Neural cell (in vitro differentiated cells): ENCODE results near the gene LRP2.

ENCODE experiments used
- EP300 ChIP-seq: fragments of 450-650 bp; conservative IDR thresholded peaks from 2 replicates; pipeline ENCODE4 v1.6.1; 2014; ENCODE audit warnings: antibody characterized with exemption, mild to moderate bottlenecking, moderate library complexity; ENCODE audit not compliant: poor library complexity, severe bottlenecking
- EZH2 ChIP-seq: fragments of 200-600, 300-800 bp; shearing (Covaris generic), sonication (generic); IDR thresholded peaks from 2 replicates; pipeline ENCODE4 v1.6.1; 2014; ENCODE audit warnings: antibody characterized with exemption, low read length, borderline replicate concordance, mild to moderate bottlenecking; ENCODE audit not compliant: insufficient read depth, poor library complexity, severe bottlenecking
- MXI1 ChIP-seq: fragments of 450-650 bp; conservative IDR thresholded peaks from 2 replicates; pipeline ENCODE4 v1.6.1; 2014; ENCODE audit warnings: antibody characterized with exemption, mild to moderate bottlenecking; ENCODE audit not compliant: poor library complexity, severe bottlenecking
- POLR2AphosphoS5 ChIP-seq: IDR thresholded peaks from 2 replicates; pipeline ENCODE4 v1.6.1; 2012
- TAF1 ChIP-seq: IDR thresholded peaks from 2 replicates; pipeline ENCODE4 v1.6.1; 2012; ENCODE audit warnings: low read depth
- TF ChIP-seq, protein P1 (sequence below): fragments of 450-650 bp; IDR thresholded peaks from 2 replicates; pipeline ENCODE4 v1.5.1; 2014; ENCODE audit warnings: antibody characterized with exemption, mild to moderate bottlenecking, moderate library complexity; ENCODE audit not compliant: poor library complexity, severe bottlenecking
- TF ChIP-seq, protein P2 (sequence below): IDR thresholded peaks from 2 replicates; pipeline ENCODE4 v1.6.1; 2012; ENCODE audit warnings: borderline replicate concordance

- TF ChIP-seq EP300 (no peak), TAF1 (no peak), POLR2AphosphoS5 (no peak), EZH2 (no peak), MXI1 (no peak)
- TF ChIP-seq, protein P1, sequence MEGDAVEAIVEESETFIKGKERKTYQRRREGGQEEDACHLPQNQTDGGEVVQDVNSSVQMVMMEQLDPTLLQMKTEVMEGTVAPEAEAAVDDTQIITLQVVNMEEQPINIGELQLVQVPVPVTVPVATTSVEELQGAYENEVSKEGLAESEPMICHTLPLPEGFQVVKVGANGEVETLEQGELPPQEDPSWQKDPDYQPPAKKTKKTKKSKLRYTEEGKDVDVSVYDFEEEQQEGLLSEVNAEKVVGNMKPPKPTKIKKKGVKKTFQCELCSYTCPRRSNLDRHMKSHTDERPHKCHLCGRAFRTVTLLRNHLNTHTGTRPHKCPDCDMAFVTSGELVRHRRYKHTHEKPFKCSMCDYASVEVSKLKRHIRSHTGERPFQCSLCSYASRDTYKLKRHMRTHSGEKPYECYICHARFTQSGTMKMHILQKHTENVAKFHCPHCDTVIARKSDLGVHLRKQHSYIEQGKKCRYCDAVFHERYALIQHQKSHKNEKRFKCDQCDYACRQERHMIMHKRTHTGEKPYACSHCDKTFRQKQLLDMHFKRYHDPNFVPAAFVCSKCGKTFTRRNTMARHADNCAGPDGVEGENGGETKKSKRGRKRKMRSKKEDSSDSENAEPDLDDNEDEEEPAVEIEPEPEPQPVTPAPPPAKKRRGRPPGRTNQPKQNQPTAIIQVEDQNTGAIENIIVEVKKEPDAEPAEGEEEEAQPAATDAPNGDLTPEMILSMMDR: no peak
- TF ChIP-seq, protein P2, sequence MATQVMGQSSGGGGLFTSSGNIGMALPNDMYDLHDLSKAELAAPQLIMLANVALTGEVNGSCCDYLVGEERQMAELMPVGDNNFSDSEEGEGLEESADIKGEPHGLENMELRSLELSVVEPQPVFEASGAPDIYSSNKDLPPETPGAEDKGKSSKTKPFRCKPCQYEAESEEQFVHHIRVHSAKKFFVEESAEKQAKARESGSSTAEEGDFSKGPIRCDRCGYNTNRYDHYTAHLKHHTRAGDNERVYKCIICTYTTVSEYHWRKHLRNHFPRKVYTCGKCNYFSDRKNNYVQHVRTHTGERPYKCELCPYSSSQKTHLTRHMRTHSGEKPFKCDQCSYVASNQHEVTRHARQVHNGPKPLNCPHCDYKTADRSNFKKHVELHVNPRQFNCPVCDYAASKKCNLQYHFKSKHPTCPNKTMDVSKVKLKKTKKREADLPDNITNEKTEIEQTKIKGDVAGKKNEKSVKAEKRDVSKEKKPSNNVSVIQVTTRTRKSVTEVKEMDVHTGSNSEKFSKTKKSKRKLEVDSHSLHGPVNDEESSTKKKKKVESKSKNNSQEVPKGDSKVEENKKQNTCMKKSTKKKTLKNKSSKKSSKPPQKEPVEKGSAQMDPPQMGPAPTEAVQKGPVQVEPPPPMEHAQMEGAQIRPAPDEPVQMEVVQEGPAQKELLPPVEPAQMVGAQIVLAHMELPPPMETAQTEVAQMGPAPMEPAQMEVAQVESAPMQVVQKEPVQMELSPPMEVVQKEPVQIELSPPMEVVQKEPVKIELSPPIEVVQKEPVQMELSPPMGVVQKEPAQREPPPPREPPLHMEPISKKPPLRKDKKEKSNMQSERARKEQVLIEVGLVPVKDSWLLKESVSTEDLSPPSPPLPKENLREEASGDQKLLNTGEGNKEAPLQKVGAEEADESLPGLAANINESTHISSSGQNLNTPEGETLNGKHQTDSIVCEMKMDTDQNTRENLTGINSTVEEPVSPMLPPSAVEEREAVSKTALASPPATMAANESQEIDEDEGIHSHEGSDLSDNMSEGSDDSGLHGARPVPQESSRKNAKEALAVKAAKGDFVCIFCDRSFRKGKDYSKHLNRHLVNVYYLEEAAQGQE: no peak
These were observed 270.4 kb downstream of the LRP2 start for GRCh38 chr2:169091761-169092519.
